Smooth muscle cell (in vitro differentiated cells): ENCODE results near the gene SLC22A3. TPM values are rescaled to one million over a fixed set of nuclear protein-coding genes. Genes with fewer than 3 reads are reported as not detected.

Experiments used
- DNase-seq: peaks from one replicate; lab custom pipeline; 2025; ENCODE audit not compliant: unreplicated experiment; lab: John Stamatoyannopoulos, UW
- H2AFZ ChIP-seq: fragments of 200-600 bp; sonication (generic); 2 replicates; pipeline ENCODE4 v1.6.0; 2016; ENCODE audit warnings: antibody characterized with exemption, low read depth, mild to moderate bottlenecking
- H3F3A ChIP-seq: fragments of 200-600 bp; sonication (generic); 2 replicates; pipeline ENCODE4 v1.6.0; 2017; ENCODE audit warnings: antibody characterized with exemption, low read depth
- H3K27ac ChIP-seq: fragments of 200-600 bp; sonication (generic); 2 replicates; pipeline ENCODE4 v1.5.1; 2016; ENCODE audit warnings: low read depth, mild to moderate bottlenecking
- H3K27me3 ChIP-seq: fragments of 200-600 bp; sonication (generic); 2 replicates; pipeline ENCODE4 v1.6.1; 2016; ENCODE audit warnings: low read depth, mild to moderate bottlenecking
- H3K36me3 ChIP-seq: fragments of 200-600 bp; sonication (generic); 2 replicates; pipeline ENCODE4 v1.5.1; 2016; ENCODE audit warnings: low read depth
- H3K4me1 ChIP-seq: fragments of 200-600 bp; sonication (generic); 2 replicates; pipeline ENCODE4 v1.5.1; 2016; ENCODE audit warnings: low read depth
- H3K4me2 ChIP-seq: fragments of 200-600 bp; sonication (generic); 2 replicates; pipeline ENCODE4 v1.6.0; 2016; ENCODE audit warnings: mild to moderate bottlenecking
- H3K4me3 ChIP-seq: fragments of 200-600 bp; sonication (generic); 2 replicates; pipeline ENCODE4 v1.5.1; 2016; ENCODE audit warnings: mild to moderate bottlenecking
- H3K79me2 ChIP-seq: fragments of 200-600 bp; sonication (generic); 2 replicates; pipeline ENCODE4 v1.6.0; 2016; ENCODE audit warnings: low read depth, mild to moderate bottlenecking
- H3K9ac ChIP-seq: fragments of 200-600 bp; sonication (generic); 2 replicates; pipeline ENCODE4 v1.6.0; 2016; ENCODE audit warnings: low read depth
- H3K9me3 ChIP-seq: fragments of 200-600 bp; sonication (generic); replicated peaks from 2 replicates; pipeline ENCODE4 v1.5.1; 2016; ENCODE audit warnings: low read depth
- H4K20me1 ChIP-seq: fragments of 200-600 bp; sonication (generic); 2 replicates; pipeline ENCODE4 v1.6.0; 2016; ENCODE audit warnings: low read depth
- CTCF ChIP-seq: fragments of 200-600 bp; sonication (generic); IDR thresholded peaks from 2 replicates; pipeline ENCODE4 v1.5.1; 2017; ENCODE audit warnings: borderline replicate concordance, mild to moderate bottlenecking, antibody characterized with exemption; ENCODE audit not compliant: insufficient read depth, poor library complexity, severe bottlenecking
- WGBS: methylation state at CpG from one replicate; pipeline ENCODE4 v1.1.7; 2016; ENCODE audit warnings: low lambda C conversion rate; 5-methylcytosine and 5-hydroxymethylcytosine counted together
- polyA plus RNA-seq: library from polyadenylated mRNA; unstranded; fragments of >200 nt; fragmentation: Nextera tagmentation; extraction: Ambion mirVana; gene quantifications from 2 replicates; pipeline ENCODE4 v1.2.1, GENCODE V29; 2016
- total RNA-seq: library from RNA; depleted of rRNA; stranded (reverse); fragments of >200 nt; gene quantifications from 2 replicates; pipeline ENCODE4 v1.2.3, GENCODE V29; 2014

SLC22A3 gene
- total and polyA plus RNA-seq, 2 experiments from 2014 or later: 59.5 to 69.5 TPM

- no peak overlapping the region for H3K4me3 ChIP-seq
- no peaks in the 10 kb centered on the region for H3K9me3 ChIP-seq
- H2AFZ ChIP-seq: no peak overlapping the region
- H3F3A ChIP-seq: peaks cover 14% of the 10 kb centered on the region
- no peak for TF ChIP-seq CTCF
- WGBS: 16% methylated on average over 1 of the region's 1 CpG
- H4K20me1 ChIP-seq: peaks cover 99% of the 10 kb centered on the region
- peak overlapping the region; percentile 40 for H3K4me2 ChIP-seq
- no peaks in the 10 kb centered on the region for H3K36me3 ChIP-seq
- H3K79me2 ChIP-seq: peaks cover 97% of the 10 kb centered on the region
- peak overlapping the region; percentile 19 for H3K27ac ChIP-seq
- no peak overlapping the region for H3K9ac ChIP-seq
- no peaks in the 10 kb centered on the region for H3K27me3 ChIP-seq
- no peak for DNase-seq
- no peaks in the 10 kb centered on the region for H3K4me1 ChIP-seq
These were observed 34.8 kb downstream of the SLC22A3 start for GRCh38 chr6:160382946-160383345.

- peaks cover 90% of the 10 kb centered on the region for H4K20me1 ChIP-seq
- H3K36me3 ChIP-seq: no peaks in the 10 kb centered on the region
- no peak overlapping the region for H3K4me3 ChIP-seq
- H3F3A ChIP-seq: peaks cover 24% of the 10 kb centered on the region
- no peak for TF ChIP-seq CTCF
- DNase-seq: no peak
- WGBS: 81% methylated on average over 5 of the region's 5 CpGs
- H3K9ac ChIP-seq: no peak overlapping the region
- no peaks in the 10 kb centered on the region for H3K27me3 ChIP-seq
- peaks cover 94% of the 10 kb centered on the region for H3K79me2 ChIP-seq
- no peak overlapping the region for H3K4me2 ChIP-seq
- H2AFZ ChIP-seq: no peak overlapping the region
- H3K9me3 ChIP-seq: no peaks in the 10 kb centered on the region
- H3K4me1 ChIP-seq: no peaks in the 10 kb centered on the region
- H3K27ac ChIP-seq: peak overlapping the region; percentile 15
These were observed 38.8 kb downstream of the SLC22A3 start for GRCh38 chr6:160386869-160387530.

- H3K9me3 ChIP-seq: no peaks in the 10 kb centered on the region
- WGBS: 81% methylated on average over 3 of the region's 3 CpGs
- H3K4me2 ChIP-seq: no peak overlapping the region
- H3K4me3 ChIP-seq: no peak overlapping the region
- peaks cover 3% of the 10 kb centered on the region for H3K36me3 ChIP-seq
- no peaks in the 10 kb centered on the region for H3K4me1 ChIP-seq
- no peak for DNase-seq
- H3F3A ChIP-seq: peaks cover 19% of the 10 kb centered on the region
- H3K79me2 ChIP-seq: peaks cover 83% of the 10 kb centered on the region
- no peak overlapping the region for H3K9ac ChIP-seq
- no peak for TF ChIP-seq CTCF
- H2AFZ ChIP-seq: no peak overlapping the region
- H3K27ac ChIP-seq: no peak overlapping the region
- H4K20me1 ChIP-seq: peaks cover 79% of the 10 kb centered on the region
- no peaks in the 10 kb centered on the region for H3K27me3 ChIP-seq
These were observed 39.9 kb downstream of the SLC22A3 start for GRCh38 chr6:160387916-160388643.
